HepG2 (cell line): Measurements from ENCODE around the gene MAP3K3. TPM values are rescaled to one million over a fixed set of nuclear protein-coding genes. Genes with fewer than 3 reads are reported as not detected.

ENCODE experiments used
- BATF2 ChIP-seq: sonication (generic); formaldehyde crosslinking; IDR thresholded peaks from 2 replicates; pipeline ENCODE4 v1.8.0; 2022; ENCODE audit warnings: mild to moderate bottlenecking, missing genetic modification reagents, moderate library complexity
- CBX1 ChIP-seq: IDR thresholded peaks from one replicate; pipeline ENCODE4 v1.6.1; 2016; ENCODE audit warnings: antibody characterized with exemption, low read depth
- GFI1 ChIP-seq: sonication (generic); formaldehyde crosslinking; IDR thresholded peaks from 2 replicates; pipeline ENCODE4 v1.5.0; 2020; ENCODE audit warnings: missing genetic modification reagents, mild to moderate bottlenecking, borderline replicate concordance
- KDM1A ChIP-seq: IDR thresholded peaks from 2 replicates; pipeline ENCODE4 v1.6.1; 2016; ENCODE audit warnings: missing compliant biosample characterization
- MEF2D ChIP-seq: sonication (generic); formaldehyde crosslinking; IDR thresholded peaks from 2 replicates; pipeline ENCODE4 v1.5.1; 2020; ENCODE audit warnings: mild to moderate bottlenecking, missing genetic modification reagents
- MLX ChIP-seq: IDR thresholded peaks from 2 replicates; pipeline ENCODE4 v1.6.1; 2016
- NFE2L2 ChIP-seq: fragments of 150-350 bp; IDR thresholded peaks from 2 replicates; pipeline ENCODE4 v1.6.1; 2014; ENCODE audit warnings: low read length
- RAD51 ChIP-seq: fragments of 450-650 bp; IDR thresholded peaks from 2 replicates; pipeline ENCODE4 v1.6.1; 2016; ENCODE audit warnings: borderline replicate concordance
- SIX1 ChIP-seq: sonication (generic); formaldehyde crosslinking; IDR thresholded peaks from 2 replicates; pipeline ENCODE4 v1.4.0; 2020; ENCODE audit warnings: missing genetic modification reagents, borderline replicate concordance
- SP2 ChIP-seq: sonication (generic); formaldehyde crosslinking; IDR thresholded peaks from 2 replicates; pipeline ENCODE4 v1.5.1; 2020; ENCODE audit warnings: mild to moderate bottlenecking, missing genetic modification reagents
- ZBTB21 ChIP-seq: sonication (generic); formaldehyde crosslinking; IDR thresholded peaks from 2 replicates; pipeline ENCODE4 v1.4.0; 2020; ENCODE audit warnings: missing genetic modification reagents
- ZKSCAN1 ChIP-seq: fragments of 150-350 bp; IDR thresholded peaks from 2 replicates; pipeline ENCODE4 v1.6.1; 2014; ENCODE audit warnings: low read length
- ZNF230 ChIP-seq: sonication (generic); formaldehyde crosslinking; IDR thresholded peaks from 2 replicates; pipeline ENCODE4 v1.4.0; 2020; ENCODE audit warnings: mild to moderate bottlenecking, missing genetic modification reagents
- ZNF232 ChIP-seq: sonication (generic); formaldehyde crosslinking; IDR thresholded peaks from 2 replicates; pipeline ENCODE4 v1.4.0; 2020; ENCODE audit warnings: missing genetic modification reagents, borderline replicate concordance
- ZNF253 ChIP-seq: sonication (generic); formaldehyde crosslinking; IDR thresholded peaks from 2 replicates; pipeline ENCODE4 v1.8.0; 2022; ENCODE audit warnings: mild to moderate bottlenecking, missing genetic modification reagents, borderline replicate concordance
- ZNF260 ChIP-seq: sonication (generic); formaldehyde crosslinking; IDR thresholded peaks from 2 replicates; pipeline ENCODE4 v1.4.0; 2020; ENCODE audit warnings: missing genetic modification reagents, low read depth, mild to moderate bottlenecking, borderline replicate concordance
- ZNF34 ChIP-seq: sonication (generic); formaldehyde crosslinking; IDR thresholded peaks from 2 replicates; pipeline ENCODE4 v1.4.0; 2020; ENCODE audit warnings: mild to moderate bottlenecking, missing genetic modification reagents, borderline replicate concordance
- ZNF614 ChIP-seq: IDR thresholded peaks from 2 replicates; pipeline ENCODE4 v1.6.1; 2018; ENCODE audit warnings: missing biosample characterization, missing genetic modification reagents, inconsistent platforms, borderline replicate concordance
- ZNF704 ChIP-seq: sonication (generic); formaldehyde crosslinking; IDR thresholded peaks from 2 replicates; pipeline ENCODE4 v1.8.1; 2023; ENCODE audit warnings: mild to moderate bottlenecking, inconsistent platforms, moderate library complexity, missing genetic modification reagents, borderline replicate concordance
- ZZZ3 ChIP-seq: sonication (generic); formaldehyde crosslinking; IDR thresholded peaks from 2 replicates; pipeline ENCODE4 v1.4.0; 2020; ENCODE audit warnings: missing genetic modification reagents, mild to moderate bottlenecking, borderline replicate concordance
- polyA plus RNA-seq, 8 experiments: library from polyadenylated mRNA; depleted of rRNA in 3 of 8; stranded (reverse) in 7 of 8; unstranded in 1 of 8; fragments of >200 nt; fragmentation: Illumina TruSeq in 4 of 8; extraction: Trizol in 4 of 8; gene quantifications; 2 replicates each; pipeline versions ENCODE4 v1.2.1 to v1.2.3, GENCODE V29; 2011 to 2016; ENCODE audit warnings: low read depth in 4 of 8, missing spikeins in 1 of 8, mixed read lengths in 1 of 8; ENCODE audit not compliant: insufficient read depth in 1 of 8
- total RNA-seq, 5 experiments: library from RNA; depleted of rRNA; stranded (reverse); fragments of >200 nt; fragmentation: Illumina TruSeq; extraction: Trizol; gene quantifications; 2 replicates each; pipeline ENCODE4 v1.2.3, GENCODE V29; 2016; ENCODE audit warnings: low read depth in 1 of 5
- TF ChIP-seq, protein P1 (sequence below): sonication (generic); formaldehyde crosslinking; IDR thresholded peaks from 2 replicates; pipeline ENCODE4 v1.4.0; 2020; ENCODE audit warnings: missing genetic modification reagents, borderline replicate concordance
- TF ChIP-seq, protein P2 (sequence below): sonication (generic); formaldehyde crosslinking; IDR thresholded peaks from 2 replicates; pipeline ENCODE4 v1.5.0; 2020; ENCODE audit warnings: missing genetic modification reagents
- TF ChIP-seq, protein P3 (sequence below): sonication (generic); formaldehyde crosslinking; IDR thresholded peaks from 2 replicates; pipeline ENCODE4 v1.4.0; 2020; ENCODE audit warnings: missing genetic modification reagents, mild to moderate bottlenecking, borderline replicate concordance

The MAP3K3 gene
- total and polyA plus RNA-seq, 2 of the 13 experiments (the other 11 are each of a cell fraction or from before 2014, with no cell fraction given), result 17.7 to 21.8 TPM

DNA sequence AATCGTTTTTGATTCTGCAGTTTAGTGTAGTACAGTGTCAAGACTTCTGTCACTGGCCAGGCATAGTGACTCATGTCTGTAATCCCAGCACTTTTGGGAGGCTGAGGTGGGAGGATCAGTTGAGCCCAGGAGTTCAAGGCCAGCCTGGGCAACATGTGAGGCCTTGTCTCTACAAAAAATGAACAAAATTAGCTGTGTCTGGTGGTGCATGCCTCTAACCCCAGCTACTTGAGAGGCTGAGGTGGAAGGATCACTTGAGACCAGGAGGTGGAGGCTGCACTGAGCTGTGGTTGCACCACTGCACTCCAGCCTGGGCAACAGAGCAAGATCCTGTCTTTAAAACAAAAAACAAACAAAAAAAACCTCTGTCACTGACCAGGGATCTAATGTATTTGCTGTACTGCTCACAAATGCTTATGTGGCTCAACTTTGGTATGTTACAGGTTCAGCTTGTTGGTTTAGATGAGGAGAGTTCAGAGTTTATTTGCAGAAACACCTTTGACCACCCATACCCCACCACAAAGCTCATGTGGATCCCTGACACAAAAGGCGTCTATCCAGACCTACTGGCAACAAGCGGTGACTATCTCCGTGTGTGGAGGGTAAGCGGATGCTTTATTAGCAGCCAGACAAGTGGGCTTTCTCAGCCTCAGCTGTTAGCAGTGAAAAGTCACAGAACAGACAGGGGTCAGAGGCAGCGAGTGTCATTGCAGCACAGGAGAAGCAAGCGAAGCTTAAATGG, 44.0 kb upstream of the MAP3K3 start (continued):
- TF ChIP-seq, protein P1, sequence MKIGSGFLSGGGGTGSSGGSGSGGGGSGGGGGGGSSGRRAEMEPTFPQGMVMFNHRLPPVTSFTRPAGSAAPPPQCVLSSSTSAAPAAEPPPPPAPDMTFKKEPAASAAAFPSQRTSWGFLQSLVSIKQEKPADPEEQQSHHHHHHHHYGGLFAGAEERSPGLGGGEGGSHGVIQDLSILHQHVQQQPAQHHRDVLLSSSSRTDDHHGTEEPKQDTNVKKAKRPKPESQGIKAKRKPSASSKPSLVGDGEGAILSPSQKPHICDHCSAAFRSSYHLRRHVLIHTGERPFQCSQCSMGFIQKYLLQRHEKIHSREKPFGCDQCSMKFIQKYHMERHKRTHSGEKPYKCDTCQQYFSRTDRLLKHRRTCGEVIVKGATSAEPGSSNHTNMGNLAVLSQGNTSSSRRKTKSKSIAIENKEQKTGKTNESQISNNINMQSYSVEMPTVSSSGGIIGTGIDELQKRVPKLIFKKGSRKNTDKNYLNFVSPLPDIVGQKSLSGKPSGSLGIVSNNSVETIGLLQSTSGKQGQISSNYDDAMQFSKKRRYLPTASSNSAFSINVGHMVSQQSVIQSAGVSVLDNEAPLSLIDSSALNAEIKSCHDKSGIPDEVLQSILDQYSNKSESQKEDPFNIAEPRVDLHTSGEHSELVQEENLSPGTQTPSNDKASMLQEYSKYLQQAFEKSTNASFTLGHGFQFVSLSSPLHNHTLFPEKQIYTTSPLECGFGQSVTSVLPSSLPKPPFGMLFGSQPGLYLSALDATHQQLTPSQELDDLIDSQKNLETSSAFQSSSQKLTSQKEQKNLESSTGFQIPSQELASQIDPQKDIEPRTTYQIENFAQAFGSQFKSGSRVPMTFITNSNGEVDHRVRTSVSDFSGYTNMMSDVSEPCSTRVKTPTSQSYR (CRISPR knock-in tag), result peak; percentile 64; the same call in 1 of the 2 replicates
- TF ChIP-seq ZNF34 (peak; percentile 92), CBX1 (no peak), SIX1 (CRISPR knock-in tag) (peak; percentile 81), ZKSCAN1 (no peak), ZNF614 (CRISPR knock-in tag) (peak; percentile 97), MLX (CRISPR knock-in tag) (peak; percentile 51; the same call in 1 of the 2 replicates), ZNF260 (CRISPR knock-in tag) (no peak), NFE2L2 (no peak), ZNF230 (0 out of 2 replicates have a peak, but pooled peaks have one; percentile 88), MEF2D (CRISPR knock-in tag) (peak; percentile 57), ZNF253 (CRISPR knock-in tag) (no peak), ZNF232 (no peak; the same call in 1 of the 2 replicates), BATF2 (CRISPR knock-in tag) (no peak), GFI1 (peak; percentile 80; the same call in 1 of the 2 replicates), ZBTB21 (CRISPR knock-in tag) (no peak), SP2 (no peak), ZZZ3 (CRISPR knock-in tag) (no peak; the same call in 1 of the 2 replicates), ZNF704 (CRISPR knock-in tag) (0 out of 2 replicates have a peak, but pooled peaks have one; percentile 88), RAD51 (no peak), KDM1A (CRISPR knock-in tag) (peak; percentile 99)
- TF ChIP-seq, protein P2, sequence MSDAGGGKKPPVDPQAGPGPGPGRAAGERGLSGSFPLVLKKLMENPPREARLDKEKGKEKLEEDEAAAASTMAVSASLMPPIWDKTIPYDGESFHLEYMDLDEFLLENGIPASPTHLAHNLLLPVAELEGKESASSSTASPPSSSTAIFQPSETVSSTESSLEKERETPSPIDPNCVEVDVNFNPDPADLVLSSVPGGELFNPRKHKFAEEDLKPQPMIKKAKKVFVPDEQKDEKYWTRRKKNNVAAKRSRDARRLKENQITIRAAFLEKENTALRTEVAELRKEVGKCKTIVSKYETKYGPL (CRISPR knock-in tag), result no peak
- TF ChIP-seq, protein P3, sequence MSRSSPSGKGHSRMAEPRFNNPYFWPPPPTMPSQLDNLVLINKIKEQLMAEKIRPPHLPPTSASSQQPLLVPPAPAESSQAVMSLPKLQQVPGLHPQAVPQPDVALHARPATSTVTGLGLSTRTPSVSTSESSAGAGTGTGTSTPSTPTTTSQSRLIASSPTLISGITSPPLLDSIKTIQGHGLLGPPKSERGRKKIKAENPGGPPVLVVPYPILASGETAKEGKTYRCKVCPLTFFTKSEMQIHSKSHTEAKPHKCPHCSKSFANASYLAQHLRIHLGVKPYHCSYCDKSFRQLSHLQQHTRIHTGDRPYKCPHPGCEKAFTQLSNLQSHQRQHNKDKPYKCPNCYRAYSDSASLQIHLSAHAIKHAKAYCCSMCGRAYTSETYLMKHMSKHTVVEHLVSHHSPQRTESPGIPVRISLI (CRISPR knock-in tag), result peak; percentile 98
